C4-2B (cell line): ENCODE results near the gene PRKG2.
A peak's percentile ranks its signal among the peaks of the same experiment; 100 is the strongest.

Source experiments
- H3K27ac ChIP-seq: fragments of 450-650 bp; 2 replicates; pipeline ENCODE4 v1.5.1; 2017
- CTCF ChIP-seq: fragments of 450-650 bp; conservative IDR thresholded peaks from 2 replicates; pipeline ENCODE4 v1.5.1; 2017; ENCODE audit warnings: mild to moderate bottlenecking
- ZFX ChIP-seq: fragments of 450-650 bp; IDR thresholded peaks from 2 replicates; pipeline ENCODE4 v1.6.1; 2017

PRKG2 gene

DNA sequence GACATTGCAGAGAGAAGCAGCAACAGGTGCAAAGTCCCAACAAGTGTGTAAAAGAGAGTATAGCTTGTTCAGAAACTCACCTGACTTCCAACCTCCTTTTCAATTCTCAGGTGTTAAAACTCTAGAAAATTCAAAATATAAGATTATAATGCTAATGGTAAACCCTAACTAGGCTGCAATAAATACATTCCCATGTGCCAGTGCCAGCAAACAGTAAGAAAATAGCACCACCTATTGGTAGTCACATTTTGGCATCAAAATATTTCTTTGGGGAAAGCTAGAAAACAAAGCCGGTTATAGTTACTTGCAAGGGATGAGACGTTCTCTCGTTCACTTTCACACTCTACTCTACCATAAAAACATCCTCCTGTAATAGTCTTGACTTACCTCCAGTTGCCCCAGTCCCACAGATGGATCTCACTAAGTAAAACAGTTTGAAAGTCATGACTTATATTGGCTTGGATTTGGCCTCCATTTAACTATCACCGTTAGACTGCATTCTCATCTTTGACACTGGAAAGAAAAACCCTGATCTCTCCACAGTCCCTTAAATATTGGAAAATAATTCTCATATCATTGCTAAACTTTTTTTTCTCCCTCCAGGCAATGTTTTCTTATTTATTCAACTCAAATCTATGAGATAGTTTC is 174.9 kb downstream of the PRKG2 start:
- H3K27ac ChIP-seq = no peak overlapping the region
- no peak for TF ChIP-seq ZFX
- peak; percentile 77 for TF ChIP-seq CTCF

DNA sequence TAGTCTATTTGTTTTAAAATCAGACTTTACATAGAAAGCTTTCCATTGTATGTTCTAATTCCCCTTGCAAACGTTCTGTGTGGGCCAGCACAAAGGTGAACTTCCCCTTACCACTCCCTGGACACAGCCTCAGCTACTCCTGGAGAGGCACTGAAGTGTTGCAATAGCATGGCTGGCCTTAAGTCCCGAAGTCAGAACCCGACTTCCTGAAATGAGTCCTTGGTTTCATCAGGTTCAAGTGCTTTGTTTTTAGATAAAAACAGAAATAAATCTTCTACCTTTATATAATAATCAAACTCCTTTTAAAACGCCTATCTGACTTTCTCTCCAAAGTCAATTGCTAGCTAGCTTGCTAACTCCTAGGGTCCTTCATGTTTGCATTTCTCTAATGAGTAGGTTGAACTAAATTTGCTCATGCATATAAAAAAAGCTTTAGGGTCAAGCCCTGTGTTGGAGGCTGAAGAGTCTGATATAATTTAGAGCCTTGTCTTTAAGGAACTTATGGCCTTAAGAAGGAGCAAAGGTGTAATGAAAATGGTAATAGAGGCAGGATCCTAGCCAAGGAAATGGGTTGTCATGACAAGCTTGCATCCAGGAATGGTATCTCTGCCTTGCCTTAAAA is 175.6 kb downstream of the PRKG2 start:
- no peak overlapping the region for H3K27ac ChIP-seq
- TF ChIP-seq ZFX = no peak
- TF ChIP-seq CTCF = no peak

GRCh38 chr4:81038636-81039350 is 176.2 kb downstream of the PRKG2 start:
- TF ChIP-seq ZFX (no peak), CTCF (no peak)
- no peak overlapping the region for H3K27ac ChIP-seq
